ENCODE measurements around the gene GIMAP8. TPM values are rescaled to one million over a fixed set of nuclear protein-coding genes. Genes with fewer than 3 reads are reported as not detected.

GIMAP8 gene
- total RNA-seq, 2 experiments from 2014 or later: 2.9 to 3.8 TPM

DNA sequence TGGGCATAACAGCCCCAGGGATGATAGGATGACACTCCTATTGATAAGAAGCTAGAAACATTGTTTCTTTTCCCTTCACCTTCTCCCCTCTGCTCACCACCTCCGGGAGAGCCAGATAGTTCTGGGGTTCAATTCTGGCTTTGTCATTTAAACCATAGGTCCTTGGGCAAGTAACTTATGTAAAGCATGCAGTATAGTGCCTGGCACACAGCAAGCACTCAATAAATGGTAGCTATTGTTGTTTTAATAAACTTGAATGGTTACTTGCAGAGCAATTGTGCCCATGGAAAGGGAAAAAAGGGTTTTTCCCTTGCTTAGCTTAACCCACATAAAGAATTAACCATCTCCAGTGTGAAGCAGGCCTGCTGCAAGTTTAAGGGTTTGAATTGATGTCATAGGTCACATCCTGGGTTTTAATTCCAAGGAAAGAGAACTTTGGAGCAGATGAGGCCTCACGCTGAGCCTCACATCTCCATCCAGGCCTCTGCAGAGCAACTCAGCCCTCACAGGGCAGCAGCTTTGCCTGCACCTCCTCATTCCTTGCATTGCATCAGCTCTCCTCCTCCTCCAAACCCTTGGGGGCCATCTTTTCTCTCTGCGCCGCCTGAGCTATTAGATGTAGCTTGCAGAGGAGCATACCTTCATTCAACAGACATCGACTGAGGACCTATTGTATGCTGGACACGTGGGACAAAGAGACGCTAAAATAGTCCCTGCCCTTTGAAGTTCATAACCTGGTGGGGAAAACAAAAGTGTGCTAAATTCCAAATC lies 48.4 kb upstream of the GIMAP8 start:
- Mint-ChIP-seq H3K9me3 (no peaks in the 10 kb centered on the region), H3K36me3 (ENCODE audit: low read depth) (peaks cover 14% of the 10 kb centered on the region), H3K27ac (no peak overlapping the region), H3K27me3 (no peaks in the 10 kb centered on the region), H3K4me1 (ENCODE audit: low read depth) (peaks cover 31% of the 10 kb centered on the region), H3K4me3 (peak overlapping the region; percentile 71)
- H3K9me3 ChIP-seq (ENCODE audit: control insufficient read depth in 1 of 2, insufficient read depth in 1 of 2, low read length in 2 of 2): no peaks in the 10 kb centered on the region
- H3K4me1 ChIP-seq (ENCODE audit: insufficient read depth, low read length): peaks cover 30% of the 10 kb centered on the region
- CTCF ChIA-PET: interaction anchor here (1.2 to 1.3 kb wide), 2 partner anchors 9 to 45 kb away, joined by 3 to 4 read pairs; no protein-coding TSS in a partner anchor
- no peak for TF ChIP-seq CTCF (IDR thresholded peaks at IDR 0.05)
- no peaks in the 10 kb centered on the region for H3K27me3 ChIP-seq (ENCODE audit: control insufficient read depth in 1 of 2, insufficient read depth in 2 of 2, low read length in 2 of 2)
- ATAC-seq (ENCODE audit: poor library complexity): no peak
- no peak overlapping the region for H3K4me3 ChIP-seq (ENCODE audit: low read length)
- intact Hi-C loops (cut with DNase I, micrococcal nuclease): loop anchor here in 1 of 2 experiments (2.0 kb wide), 1 partner anchor 21 kb away; no protein-coding TSS in a partner anchor
- peaks cover 3% of the 10 kb centered on the region for H3K36me3 ChIP-seq (ENCODE audit: insufficient read depth, low read length)
- no peak overlapping the region for H3K27ac ChIP-seq (ENCODE audit: low read depth in 1 of 2, low read length in 2 of 2)
- DNase-seq: peak in 1 of 14 experiments; percentile 2
- POLR2A ChIA-PET: interaction anchor here (0.9 to 6.0 kb wide), 2 partner anchors 25 to 34 kb away, joined by 3 to 76 read pairs; partner anchors contain the start of gene REPIN1

DNA sequence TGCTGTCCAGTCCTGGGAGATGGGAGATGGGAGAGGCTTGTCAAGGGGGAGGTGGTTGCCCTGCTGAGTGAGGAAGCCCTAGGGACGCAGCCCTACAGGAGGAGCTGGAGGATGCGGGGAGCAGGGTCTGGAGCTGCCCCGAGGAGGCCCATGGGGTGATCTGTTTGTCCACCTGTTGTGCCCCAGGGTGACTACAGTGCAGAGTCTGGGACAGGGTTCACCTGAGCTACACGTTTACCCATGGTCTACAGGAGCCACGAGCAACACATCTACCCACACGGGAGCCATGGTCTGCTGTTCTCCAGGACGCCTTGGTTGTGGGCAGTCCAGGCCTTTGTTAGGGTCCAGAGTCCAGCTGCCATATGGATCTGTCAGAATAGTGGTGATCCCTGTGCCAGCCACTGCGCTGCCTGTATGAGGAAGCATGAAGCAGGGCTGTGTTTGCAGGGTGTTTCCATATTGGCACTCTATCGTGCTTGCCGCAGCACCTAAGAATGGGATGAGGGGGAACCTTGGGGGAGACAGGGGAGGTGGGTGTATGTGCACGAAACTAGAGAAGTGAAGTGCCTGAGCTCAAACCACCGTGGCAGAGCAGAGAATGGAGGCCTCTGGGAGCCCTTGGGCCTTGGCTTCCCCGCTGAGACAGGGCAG lies 47.6 kb upstream of the GIMAP8 start:
- H3K36me3 ChIP-seq (ENCODE audit: insufficient read depth, low read length): peaks cover 3% of the 10 kb centered on the region
- ATAC-seq (ENCODE audit: poor library complexity) (no peak), DNase-seq (peak in 1 of 14 experiments; percentile 8)
- Mint-ChIP-seq H3K27ac (peak overlapping the region; percentile 82), H3K4me1 (ENCODE audit: low read depth) (peaks cover 33% of the 10 kb centered on the region), H3K36me3 (ENCODE audit: low read depth) (peaks cover 16% of the 10 kb centered on the region), H3K27me3 (no peaks in the 10 kb centered on the region), H3K4me3 (peak overlapping the region; percentile 78), H3K9me3 (no peaks in the 10 kb centered on the region)
- no peak for TF ChIP-seq CTCF (IDR thresholded peaks at IDR 0.05)
- peaks cover 34% of the 10 kb centered on the region for H3K4me1 ChIP-seq (ENCODE audit: insufficient read depth, low read length)
- no peaks in the 10 kb centered on the region for H3K9me3 ChIP-seq (ENCODE audit: control insufficient read depth in 1 of 2, insufficient read depth in 1 of 2, low read length in 2 of 2)
- H3K27ac ChIP-seq (ENCODE audit: low read depth in 1 of 2, low read length in 2 of 2): no peak overlapping the region
- H3K27me3 ChIP-seq (ENCODE audit: control insufficient read depth in 1 of 2, insufficient read depth in 2 of 2, low read length in 2 of 2): no peaks in the 10 kb centered on the region
- POLR2A ChIA-PET: interaction anchor here (6.0 kb wide), 1 partner anchor 34 kb away, joined by 76 read pairs; the partner anchor contains the start of gene REPIN1
- CTCF ChIA-PET: interaction anchor here (1.3 kb wide), 1 partner anchor 10 kb away, joined by 3 read pairs; no protein-coding TSS in a partner anchor
- intact Hi-C loops (cut with DNase I, micrococcal nuclease): loop anchor here in 1 of 2 experiments (2.0 kb wide), 1 partner anchor 22 kb away; no protein-coding TSS in a partner anchor
- no peak overlapping the region for H3K4me3 ChIP-seq (ENCODE audit: low read length)

- DNase-seq (peak in 1 of 14 experiments; percentile 21), ATAC-seq (ENCODE audit: poor library complexity) (no peak)
- peaks cover 33% of the 10 kb centered on the region for H3K4me1 Mint-ChIP-seq (ENCODE audit: low read depth)
- TF ChIP-seq CTCF (IDR thresholded peaks at IDR 0.05): no peak
- intact Hi-C loops (cut with DNase I, micrococcal nuclease): loop anchor here (2.0 kb wide), 3 partner anchors 23 to 47 kb away; partner anchors contain the start of gene REPIN1 (in 1 of the 2)
- H3K27ac Mint-ChIP-seq: peak overlapping the region; percentile 82
- Histone ChIP-seq H3K4me1 (ENCODE audit: insufficient read depth, low read length) (peaks cover 34% of the 10 kb centered on the region), H3K36me3 (ENCODE audit: insufficient read depth, low read length) (peaks cover 3% of the 10 kb centered on the region), H3K27me3 (ENCODE audit: control insufficient read depth in 1 of 2, insufficient read depth in 2 of 2, low read length in 2 of 2) (no peaks in the 10 kb centered on the region), H3K4me3 (ENCODE audit: low read length) (peak overlapping the region; percentile 90), H3K27ac (ENCODE audit: low read depth in 1 of 2, low read length in 2 of 2) (peak overlapping the region; percentile 88 to 89), H3K9me3 (ENCODE audit: control insufficient read depth in 1 of 2, insufficient read depth in 1 of 2, low read length in 2 of 2) (no peaks in the 10 kb centered on the region)
- POLR2A ChIA-PET: interaction anchor here (1.2 to 6.0 kb wide), 3 partner anchors 16 to 105 kb away, joined by 3 to 76 read pairs (median 3); partner anchors contain the start of gene REPIN1
- peaks cover 19% of the 10 kb centered on the region for H3K36me3 Mint-ChIP-seq (ENCODE audit: low read depth)
- H3K4me3 Mint-ChIP-seq: peak overlapping the region; percentile 78
- H3K9me3 Mint-ChIP-seq: no peaks in the 10 kb centered on the region
- CTCF ChIA-PET: interaction anchor here (0.7 to 4.4 kb wide), 4 partner anchors 36 to 313 kb away, joined by 3 to 30 read pairs (median 12); partner anchors contain the start of genes GIMAP1, GIMAP6 and REPIN1
- H3K27me3 Mint-ChIP-seq: no peaks in the 10 kb centered on the region
These were observed 46.9 kb upstream of the GIMAP8 start for GRCh38 chr7:150403376-150404171.

Measured in CD4-positive, alpha-beta T cell (primary cell).